Activated naive CD8-positive, alpha-beta T cell treated with anti-CD3 and anti-CD28 coated beads, Interleukin-2, amount 50 U/mL, for 24 hours (primary cell): Measurements from ENCODE around the gene SPARC.

Experiments used
- ATAC-seq: fragments of 150-1000 bp; cut with Tn5 transposase; one replicate; pipeline ENCODE4 v1.10.0; 2021
- DNase-seq: peaks from one replicate; pipeline ENCODE4 v3.0.0; 2021
- H3K27ac Mint-ChIP-seq: one replicate; pipeline ENCODE4 v1.8.0; 2021; ENCODE audit warnings: mild to moderate bottlenecking, mixed read lengths
- H3K27me3 Mint-ChIP-seq: one replicate; pipeline ENCODE4 v1.8.0; 2021; ENCODE audit warnings: mixed read lengths
- H3K36me3 Mint-ChIP-seq: one replicate; pipeline ENCODE4 v1.8.0; 2021; ENCODE audit warnings: low read depth, mixed read lengths
- H3K4me1 Mint-ChIP-seq: one replicate; pipeline ENCODE4 v1.8.0; 2021; ENCODE audit warnings: mixed read lengths
- H3K4me3 Mint-ChIP-seq: one replicate; pipeline ENCODE4 v1.8.0; 2021; ENCODE audit warnings: mild to moderate bottlenecking, moderate library complexity, mixed read lengths
- H3K9me3 Mint-ChIP-seq: one replicate; pipeline ENCODE4 v1.8.0; 2021; ENCODE audit warnings: mixed read lengths

SPARC gene

GRCh38 chr5:151642472-151643140 is 44.1 kb downstream of the SPARC start:
- no peak for ATAC-seq
- Mint-ChIP-seq H3K27ac (no peak overlapping the region), H3K27me3 (no peaks in the 10 kb centered on the region), H3K36me3 (no peaks in the 10 kb centered on the region), H3K4me3 (no peak overlapping the region), H3K4me1 (peaks cover 9% of the 10 kb centered on the region), H3K9me3 (no peaks in the 10 kb centered on the region)
- no peak for DNase-seq

- H3K9me3 Mint-ChIP-seq = no peaks in the 10 kb centered on the region
- no peaks in the 10 kb centered on the region for H3K36me3 Mint-ChIP-seq
- no peak overlapping the region for H3K4me3 Mint-ChIP-seq
- ATAC-seq (no peak), DNase-seq (no peak)
- peaks cover 9% of the 10 kb centered on the region for H3K4me1 Mint-ChIP-seq
- no peak overlapping the region for H3K27ac Mint-ChIP-seq
- H3K27me3 Mint-ChIP-seq = peaks cover 5% of the 10 kb centered on the region
These were observed 48.1 kb downstream of the SPARC start for GRCh38 chr5:151638619-151639018.

GRCh38 chr5:151637676-151638075 is 49.0 kb downstream of the SPARC start:
- H3K27ac Mint-ChIP-seq = no peak overlapping the region
- no peak overlapping the region for H3K4me3 Mint-ChIP-seq
- ATAC-seq (no peak), DNase-seq (no peak)
- no peaks in the 10 kb centered on the region for H3K36me3 Mint-ChIP-seq
- H3K4me1 Mint-ChIP-seq = peaks cover 9% of the 10 kb centered on the region
- peaks cover 5% of the 10 kb centered on the region for H3K27me3 Mint-ChIP-seq
- H3K9me3 Mint-ChIP-seq = no peaks in the 10 kb centered on the region

- H3K9me3 Mint-ChIP-seq = no peaks in the 10 kb centered on the region
- ATAC-seq = no peak
- no peaks in the 10 kb centered on the region for H3K4me1 Mint-ChIP-seq
- no peak for DNase-seq
- no peak overlapping the region for H3K4me3 Mint-ChIP-seq
- H3K36me3 Mint-ChIP-seq = no peaks in the 10 kb centered on the region
- H3K27ac Mint-ChIP-seq = no peak overlapping the region
- peaks cover 11% of the 10 kb centered on the region for H3K27me3 Mint-ChIP-seq
These were observed 52.8 kb downstream of the SPARC start for GRCh38 chr5:151633892-151634291.

GRCh38 chr5:151632941-151633340 is 53.8 kb downstream of the SPARC start:
- Mint-ChIP-seq H3K4me3 (no peak overlapping the region), H3K9me3 (no peaks in the 10 kb centered on the region)

GRCh38 chr5:151632524-151632923 is 54.2 kb downstream of the SPARC start:
- DNase-seq (no peak), ATAC-seq (no peak)
- H3K36me3 Mint-ChIP-seq = no peaks in the 10 kb centered on the region
- peaks cover 11% of the 10 kb centered on the region for H3K27me3 Mint-ChIP-seq
- no peaks in the 10 kb centered on the region for H3K9me3 Mint-ChIP-seq
- no peak overlapping the region for H3K4me3 Mint-ChIP-seq
- H3K4me1 Mint-ChIP-seq = no peaks in the 10 kb centered on the region
- no peak overlapping the region for H3K27ac Mint-ChIP-seq

More at GRCh38 chr5:151632941-151633340, 53.8 kb downstream of the SPARC start:
- H3K27ac Mint-ChIP-seq = no peak overlapping the region
- no peak for ATAC-seq
- peaks cover 11% of the 10 kb centered on the region for H3K27me3 Mint-ChIP-seq
- no peaks in the 10 kb centered on the region for H3K4me1 Mint-ChIP-seq
- no peak for DNase-seq
- H3K36me3 Mint-ChIP-seq = no peaks in the 10 kb centered on the region

- no peaks in the 10 kb centered on the region for H3K4me1 Mint-ChIP-seq
- ATAC-seq (no peak), DNase-seq (no peak)
- no peaks in the 10 kb centered on the region for H3K9me3 Mint-ChIP-seq
- no peak overlapping the region for H3K27ac Mint-ChIP-seq
- peaks cover 11% of the 10 kb centered on the region for H3K27me3 Mint-ChIP-seq
- H3K4me3 Mint-ChIP-seq = no peak overlapping the region
- no peaks in the 10 kb centered on the region for H3K36me3 Mint-ChIP-seq
These were observed 54.8 kb downstream of the SPARC start for GRCh38 chr5:151631941-151632340.

- Mint-ChIP-seq H3K4me1 (no peaks in the 10 kb centered on the region), H3K27ac (no peak overlapping the region), H3K27me3 (peaks cover 11% of the 10 kb centered on the region), H3K4me3 (no peak overlapping the region), H3K36me3 (no peaks in the 10 kb centered on the region), H3K9me3 (no peaks in the 10 kb centered on the region)
- ATAC-seq (no peak), DNase-seq (no peak)
These were observed 56.6 kb downstream of the SPARC start for GRCh38 chr5:151630088-151630487.

- no peaks in the 10 kb centered on the region for H3K4me1 Mint-ChIP-seq
- H3K36me3 Mint-ChIP-seq = no peaks in the 10 kb centered on the region
- H3K27ac Mint-ChIP-seq = no peak overlapping the region
- DNase-seq (no peak), ATAC-seq (no peak)
- H3K9me3 Mint-ChIP-seq = no peaks in the 10 kb centered on the region
- no peak overlapping the region for H3K4me3 Mint-ChIP-seq
- peaks cover 6% of the 10 kb centered on the region for H3K27me3 Mint-ChIP-seq
These were observed 58.4 kb downstream of the SPARC start for GRCh38 chr5:151628112-151628823.

GRCh38 chr5:151627650-151628049 is 59.1 kb downstream of the SPARC start:
- Mint-ChIP-seq H3K4me3 (no peak overlapping the region), H3K27ac (no peak overlapping the region), H3K27me3 (peaks cover 6% of the 10 kb centered on the region), H3K36me3 (no peaks in the 10 kb centered on the region), H3K9me3 (no peaks in the 10 kb centered on the region), H3K4me1 (no peaks in the 10 kb centered on the region)
- DNase-seq (no peak), ATAC-seq (no peak)

- ATAC-seq (no peak), DNase-seq (no peak)
- Mint-ChIP-seq H3K36me3 (no peaks in the 10 kb centered on the region), H3K27me3 (peaks cover 4% of the 10 kb centered on the region), H3K4me3 (no peak overlapping the region), H3K9me3 (no peaks in the 10 kb centered on the region), H3K4me1 (no peaks in the 10 kb centered on the region), H3K27ac (no peak overlapping the region)
These were observed 61.4 kb downstream of the SPARC start for GRCh38 chr5:151625285-151625684.

- no peak for ATAC-seq
- H3K9me3 Mint-ChIP-seq = no peaks in the 10 kb centered on the region
- no peaks in the 10 kb centered on the region for H3K4me1 Mint-ChIP-seq
- no peak overlapping the region for H3K27ac Mint-ChIP-seq
- H3K27me3 Mint-ChIP-seq = peaks cover 2% of the 10 kb centered on the region
- no peak for DNase-seq
- H3K4me3 Mint-ChIP-seq = no peak overlapping the region
- H3K36me3 Mint-ChIP-seq = no peaks in the 10 kb centered on the region
These were observed 62.2 kb downstream of the SPARC start for GRCh38 chr5:151624476-151624875.

- H3K4me1 Mint-ChIP-seq = no peaks in the 10 kb centered on the region
- H3K9me3 Mint-ChIP-seq = no peaks in the 10 kb centered on the region
- DNase-seq (no peak), ATAC-seq (no peak)
- H3K27ac Mint-ChIP-seq = no peak overlapping the region
- no peak overlapping the region for H3K4me3 Mint-ChIP-seq
- no peaks in the 10 kb centered on the region for H3K36me3 Mint-ChIP-seq
- H3K27me3 Mint-ChIP-seq = peaks cover 2% of the 10 kb centered on the region
These were observed 64.2 kb downstream of the SPARC start for GRCh38 chr5:151622367-151623088.

- Mint-ChIP-seq H3K36me3 (no peaks in the 10 kb centered on the region), H3K9me3 (no peaks in the 10 kb centered on the region), H3K27ac (no peak overlapping the region), H3K27me3 (peaks cover 2% of the 10 kb centered on the region), H3K4me1 (peaks cover 5% of the 10 kb centered on the region), H3K4me3 (no peak overlapping the region)
- DNase-seq (no peak), ATAC-seq (no peak)
These were observed 66.3 kb downstream of the SPARC start for GRCh38 chr5:151620461-151620840.
